SH-SY5Y (cell line): ENCODE measurements around the gene CCDC194.

Source experiments
- GATA2 ChIP-seq: IDR thresholded peaks from 2 replicates; pipeline ENCODE4 v1.6.1; 2011; ENCODE audit warnings: mild to moderate bottlenecking, low read depth, low read length
- GATA3 ChIP-seq: IDR thresholded peaks from 2 replicates; pipeline ENCODE4 v1.6.1; 2011; ENCODE audit warnings: low read depth, mild to moderate bottlenecking, low read length, moderate library complexity

DNA sequence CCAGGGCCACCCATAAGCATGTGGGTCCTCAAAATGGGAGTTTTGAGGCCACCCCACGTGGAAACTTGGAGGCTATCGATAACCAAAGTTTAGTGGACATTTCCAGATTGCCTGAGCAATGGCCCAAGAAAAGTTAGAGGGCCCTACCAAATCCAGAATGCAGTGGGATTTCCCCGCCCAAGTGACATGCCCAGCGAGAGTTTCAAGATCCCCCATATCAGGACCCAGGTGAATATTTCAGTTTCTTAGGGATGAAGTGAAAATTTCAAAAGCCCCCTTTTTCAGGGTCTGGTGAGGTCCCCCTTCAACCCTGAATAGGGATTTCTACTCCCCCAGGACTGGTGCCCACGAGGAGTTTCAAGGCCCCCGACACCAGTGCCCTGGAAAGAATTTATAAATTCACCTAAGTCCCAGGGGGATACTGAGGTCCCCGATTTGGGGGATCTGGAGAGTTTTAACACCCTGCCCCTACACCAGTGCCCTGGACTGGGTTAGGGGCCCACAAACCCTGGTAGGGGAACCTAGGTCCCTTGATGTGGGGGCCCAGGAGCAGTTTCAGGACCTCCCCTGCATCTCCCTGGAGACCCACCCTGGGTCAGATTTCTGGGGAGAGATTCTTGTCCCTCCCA, 10.7 kb upstream of the CCDC194 start:
- TF ChIP-seq GATA2 (no peak), GATA3 (no peak)
